Measurements from ENCODE around the gene CYRIA.

CYRIA gene

DNA sequence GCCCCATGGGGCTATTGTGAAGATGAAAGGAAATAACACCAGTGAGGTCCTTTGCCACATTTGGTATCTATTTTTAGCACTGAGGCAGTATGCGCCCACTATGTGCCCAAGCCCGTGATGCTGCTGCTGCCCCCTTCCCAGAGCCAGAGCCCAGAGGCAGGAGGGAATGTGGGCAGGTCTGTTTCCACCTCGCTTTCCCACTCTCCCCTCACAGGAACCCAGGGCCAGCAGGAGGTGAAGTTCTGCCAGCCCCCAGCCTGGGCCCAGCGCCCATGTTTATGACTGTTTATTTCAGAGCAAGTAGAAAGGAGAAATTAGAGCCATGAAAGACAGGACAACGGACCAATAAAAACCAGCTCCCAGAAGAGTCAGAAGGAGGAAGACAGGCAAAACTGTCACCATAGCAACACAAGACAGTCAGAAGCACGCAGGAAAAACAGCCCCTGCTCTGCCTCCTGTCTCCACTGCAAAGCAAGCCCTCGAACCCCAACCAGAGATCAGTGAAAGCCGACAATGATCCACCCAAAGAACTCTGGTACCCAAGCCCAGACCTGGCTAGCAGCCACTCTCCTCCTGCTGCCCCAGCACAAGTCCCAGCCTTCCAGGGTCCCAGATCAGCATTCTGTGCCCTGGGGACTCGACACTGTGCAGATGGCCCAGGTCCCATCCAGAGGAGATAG lies 1.4 kb downstream of the CYRIA start:
- Histone ChIP-seq H3K27me3 (no peaks in the 10 kb centered on the region), H3K9ac (peak overlapping the region; percentile 78 to 91 (median 82)), H3K27ac (peak overlapping the region; percentile 57 to 87 (median 71)), H3K36me3 (peaks cover 0 to 7% (median 0%) of the 10 kb centered on the region in 11 experiments; a peak in 3 of 22 replicates), H3K4me1 (peaks cover 59 to 76% (median 68%) of the 10 kb centered on the region in 10 experiments), H3K4me2 (peak overlapping the region; percentile 97 to 100 (median 99)), H4K20me1 (peaks cover 0 to 44% (median 9%) of the 10 kb centered on the region in 11 experiments; a peak in 10 of 22 replicates), H3K4me3 (peak overlapping the region; percentile 68 to 87 (median 80)), H3K9me3 (replicated peaks in 1 of 11) (no peaks in the 10 kb centered on the region)
- no peak for TF ChIP-seq Cebpa-rat (IDR thresholded peaks at IDR 0.05)

GRCh38 chr2:16663121-16663905 lies 2.3 kb downstream of the CYRIA start:
- Histone ChIP-seq H3K4me1 (peaks cover 67 to 84% (median 76%) of the 10 kb centered on the region in 10 experiments), H3K9ac (peak overlapping the region in 10 of 11 experiments; percentile 78 to 91 (median 82); a peak in 16 of 22 replicates), H3K4me3 (peak overlapping the region; percentile 68 to 87 (median 80); a peak in 19 of 20 replicates), H3K27ac (peak overlapping the region; percentile 57 to 87 (median 71); a peak in 20 of 22 replicates), H3K27me3 (no peaks in the 10 kb centered on the region), H3K4me2 (peak overlapping the region; percentile 97 to 100 (median 99)), H3K36me3 (peaks cover 0 to 7% (median 0%) of the 10 kb centered on the region in 11 experiments; a peak in 3 of 22 replicates), H4K20me1 (peaks cover 0 to 50% (median 9%) of the 10 kb centered on the region in 11 experiments; a peak in 10 of 22 replicates), H3K9me3 (replicated peaks in 1 of 11) (no peaks in the 10 kb centered on the region)
- TF ChIP-seq Cebpa-rat (IDR thresholded peaks at IDR 0.05): no peak

DNA sequence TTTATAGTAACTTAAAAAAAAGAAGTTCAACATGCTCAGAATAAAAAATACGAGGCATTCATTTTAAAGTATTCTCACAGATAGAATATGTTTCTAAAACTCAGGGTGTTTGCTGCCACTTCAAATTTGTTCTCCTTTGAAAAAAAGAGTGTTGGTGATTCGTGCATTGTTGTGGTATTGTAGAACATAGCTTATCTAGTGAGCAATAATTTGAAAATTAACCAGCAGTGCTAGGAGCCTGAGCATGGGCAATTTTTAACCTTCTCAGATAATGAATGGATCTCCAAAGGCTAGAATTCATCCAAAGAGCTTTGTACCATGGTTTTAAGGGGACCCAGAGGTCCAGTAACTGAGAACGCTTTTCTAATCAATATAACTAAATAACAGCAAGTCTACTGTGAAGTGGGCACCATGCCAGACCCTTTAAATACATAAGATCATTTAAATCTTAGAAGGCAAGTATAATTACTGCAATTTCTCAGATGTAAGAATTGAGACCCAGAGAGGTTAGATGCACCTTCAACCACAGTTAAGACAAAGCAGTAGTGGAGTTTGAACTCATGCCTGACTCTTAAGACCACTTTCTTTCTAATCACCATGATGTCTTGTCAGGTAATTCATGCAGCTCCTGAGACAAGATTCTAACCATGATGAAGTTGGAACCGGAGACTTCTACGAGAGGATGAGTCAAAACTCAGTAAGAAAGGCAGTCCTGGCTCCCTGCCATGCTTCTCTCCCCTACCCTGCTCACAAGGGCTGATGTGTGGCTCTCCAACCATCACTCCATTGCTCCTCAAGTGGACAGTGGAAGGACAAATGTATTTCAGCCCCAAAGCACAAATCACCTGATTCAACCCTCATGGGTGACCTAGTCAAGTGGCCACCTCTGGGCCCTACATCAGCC lies 3.4 kb downstream of the CYRIA start:
- no peak overlapping the region for H3K4me3 ChIP-seq
- peaks cover 0 to 7% (median 0%) of the 10 kb centered on the region in 11 experiments; a peak in 3 of 22 replicates for H3K36me3 ChIP-seq
- peaks cover 79 to 93% (median 88%) of the 10 kb centered on the region in 10 experiments for H3K4me1 ChIP-seq
- no peak overlapping the region for H3K27ac ChIP-seq
- no peak for TF ChIP-seq Cebpa-rat (IDR thresholded peaks at IDR 0.05)
- H3K27me3 ChIP-seq: no peaks in the 10 kb centered on the region
- no peak overlapping the region for H3K9ac ChIP-seq
- no peaks in the 10 kb centered on the region for H3K9me3 ChIP-seq (replicated peaks in 1 of 11)
- H4K20me1 ChIP-seq: peaks cover 0 to 50% (median 9%) of the 10 kb centered on the region in 11 experiments; a peak in 10 of 22 replicates
- H3K4me2 ChIP-seq: peak overlapping the region; percentile 97 to 100 (median 99); a peak in 20 of 22 replicates

DNA sequence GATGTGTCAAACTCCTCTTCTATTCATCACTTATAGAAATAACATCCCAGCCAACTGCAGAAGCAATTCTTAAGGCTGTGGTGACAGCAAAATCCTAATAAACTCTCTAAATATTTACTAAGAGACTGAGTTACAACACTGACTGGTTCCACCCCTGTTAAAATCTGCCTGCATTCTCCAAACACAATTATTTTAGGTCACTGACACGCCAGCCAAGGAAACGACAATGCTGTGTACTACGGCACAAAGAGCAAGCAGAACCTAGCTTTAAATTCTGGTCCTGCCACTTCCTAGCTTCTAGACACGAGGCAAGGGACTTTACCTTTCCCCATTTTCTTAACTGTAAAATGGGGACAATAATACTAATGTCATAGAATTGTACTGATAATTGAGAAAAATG lies 4.1 kb downstream of the CYRIA start:
- no peaks in the 10 kb centered on the region for H3K9me3 ChIP-seq (replicated peaks in 1 of 11)
- TF ChIP-seq Cebpa-rat (IDR thresholded peaks at IDR 0.05): no peak
- H3K4me3 ChIP-seq: no peak overlapping the region
- no peak overlapping the region for H3K9ac ChIP-seq
- H3K36me3 ChIP-seq: peaks cover 0 to 7% (median 0%) of the 10 kb centered on the region in 11 experiments; a peak in 3 of 22 replicates
- H4K20me1 ChIP-seq: peaks cover 0 to 52% (median 9%) of the 10 kb centered on the region in 11 experiments; a peak in 10 of 22 replicates
- no peak overlapping the region for H3K27ac ChIP-seq
- no peaks in the 10 kb centered on the region for H3K27me3 ChIP-seq
- H3K4me1 ChIP-seq: peaks cover 80 to 93% (median 87%) of the 10 kb centered on the region in 10 experiments
- H3K4me2 ChIP-seq: peak overlapping the region in 3 of 11 experiments; percentile 87 to 99 (median 99); a peak in 3 of 22 replicates

DNA sequence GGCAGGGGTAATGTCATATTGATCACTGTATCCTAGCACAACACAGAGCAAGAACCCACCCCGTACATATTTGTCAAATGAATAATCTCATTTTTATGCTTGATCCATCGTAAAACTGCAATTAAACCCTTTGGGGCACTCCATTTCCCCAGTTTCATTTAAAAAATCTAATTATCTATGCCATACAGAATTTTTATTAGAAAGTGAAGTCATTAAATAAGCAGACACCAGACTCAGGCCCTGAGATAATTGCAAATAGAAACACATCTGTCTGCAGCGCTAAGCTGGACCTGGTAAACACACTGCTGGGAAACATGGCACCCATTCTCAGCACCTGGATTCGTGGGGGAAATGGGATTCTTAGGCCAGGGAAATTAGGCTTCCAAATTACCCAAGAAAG lies 5.1 kb downstream of the CYRIA start:
- no peak for TF ChIP-seq Cebpa-rat (IDR thresholded peaks at IDR 0.05)
- Histone ChIP-seq H3K4me1 (peaks cover 82 to 96% (median 89%) of the 10 kb centered on the region in 10 experiments), H3K4me2 (peak overlapping the region; percentile 39 to 94 (median 87); a peak in 18 of 22 replicates), H3K9ac (no peak overlapping the region), H3K27me3 (no peaks in the 10 kb centered on the region), H3K27ac (0 out of 22 replicates have a peak overlapping the region, but pooled peaks of 1 of the 11 experiments have one; percentile 90), H3K36me3 (peaks cover 0 to 7% (median 0%) of the 10 kb centered on the region in 11 experiments; a peak in 3 of 22 replicates), H4K20me1 (peaks cover 0 to 62% (median 9%) of the 10 kb centered on the region in 11 experiments; a peak in 10 of 22 replicates), H3K9me3 (replicated peaks in 1 of 11) (no peaks in the 10 kb centered on the region), H3K4me3 (no peak overlapping the region)

- H3K27ac ChIP-seq: peak overlapping the region in 3 of 11 experiments; percentile 8 to 90 (median 27); a peak in 2 of 22 replicates
- H3K27me3 ChIP-seq: no peaks in the 10 kb centered on the region
- H3K4me1 ChIP-seq: peaks cover 83 to 99% (median 91%) of the 10 kb centered on the region in 10 experiments
- H3K9me3 ChIP-seq (replicated peaks in 1 of 11): no peaks in the 10 kb centered on the region
- H4K20me1 ChIP-seq: peaks cover 0 to 62% (median 7%) of the 10 kb centered on the region in 11 experiments; a peak in 10 of 22 replicates
- TF ChIP-seq Cebpa-rat (IDR thresholded peaks at IDR 0.05): no peak
- H3K9ac ChIP-seq: no peak overlapping the region
- H3K4me2 ChIP-seq: peak overlapping the region; percentile 39 to 94 (median 87); a peak in 20 of 22 replicates
- H3K36me3 ChIP-seq: peaks cover 0 to 7% (median 0%) of the 10 kb centered on the region in 11 experiments; a peak in 3 of 22 replicates
- no peak overlapping the region for H3K4me3 ChIP-seq
Observed at GRCh38 chr2:16660114-16660513, 5.5 kb downstream of the CYRIA start.

- peaks cover 83 to 99% (median 95%) of the 10 kb centered on the region in 10 experiments for H3K4me1 ChIP-seq
- H3K4me2 ChIP-seq: peak overlapping the region; percentile 80 to 94 (median 87)
- peaks cover 0 to 54% (median 0%) of the 10 kb centered on the region in 11 experiments; a peak in 4 of 22 replicates for H4K20me1 ChIP-seq
- H3K27ac ChIP-seq: peak overlapping the region in 10 of 11 experiments; percentile 37 to 95 (median 80); a peak in 17 of 22 replicates
- H3K4me3 ChIP-seq: peak overlapping the region in 1 of 10 experiments; percentile 4; a peak in 1 of 20 replicates
- no peaks in the 10 kb centered on the region for H3K27me3 ChIP-seq
- peaks cover 0 to 7% (median 0%) of the 10 kb centered on the region in 11 experiments; a peak in 3 of 22 replicates for H3K36me3 ChIP-seq
- peak overlapping the region in 6 of 11 experiments; percentile 14 to 72 (median 49); a peak in 6 of 22 replicates for H3K9ac ChIP-seq
- no peak for TF ChIP-seq Cebpa-rat (IDR thresholded peaks at IDR 0.05)
- H3K9me3 ChIP-seq (replicated peaks in 1 of 11): no peaks in the 10 kb centered on the region
Observed at GRCh38 chr2:16658076-16658739, 7.4 kb downstream of the CYRIA start.

Measured in BLaER1 treated with 17β-estradiol and CSF1 and Interleukin-3, amounts not matched to agents 10 nM and 100 nM (cell line).